ENCODE measurements around the gene PANX2. TPM values are rescaled to one million over a fixed set of nuclear protein-coding genes. Genes with fewer than 3 reads are reported as not detected.
A peak's percentile ranks its signal among the peaks of the same experiment; 100 is the strongest.

PANX2 gene
- total and polyA plus RNA-seq, 2 of the 13 experiments (the other 11 are each of a cell fraction or from before 2014, with no cell fraction given), result 0.15 to 1.1 TPM

DNA sequence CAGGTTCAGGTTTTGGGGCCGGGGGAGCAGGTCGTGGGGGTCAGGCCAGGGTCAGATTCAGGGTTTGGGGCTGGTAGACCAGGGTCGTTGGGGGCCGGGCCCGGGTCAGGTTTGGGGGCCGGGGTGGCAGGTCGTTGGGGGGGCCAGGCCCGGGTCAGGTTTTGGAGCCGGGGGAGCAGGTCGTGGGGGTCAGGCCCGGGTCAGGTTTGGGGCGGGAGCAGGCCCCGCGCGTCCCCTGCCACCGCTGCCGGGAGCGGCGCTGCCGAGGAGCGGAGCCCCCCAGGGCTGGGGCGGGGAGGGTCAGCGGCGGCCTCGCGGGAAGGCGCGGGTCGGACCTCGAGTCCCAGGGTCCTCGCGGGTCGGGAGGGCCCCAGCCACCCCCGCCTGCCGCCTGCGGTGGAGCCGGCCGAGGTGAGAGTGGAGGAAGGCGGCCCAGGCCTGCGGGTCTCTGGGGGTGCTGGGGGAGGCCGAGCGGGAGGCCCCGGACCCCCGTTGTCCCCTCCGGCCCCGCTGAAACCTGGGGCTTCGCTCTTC is 15.7 kb downstream of the PANX2 start (continued):
- TF ChIP-seq, protein P1, sequence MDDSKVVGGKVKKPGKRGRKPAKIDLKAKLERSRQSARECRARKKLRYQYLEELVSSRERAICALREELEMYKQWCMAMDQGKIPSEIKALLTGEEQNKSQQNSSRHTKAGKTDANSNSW (CRISPR knock-in tag; IDR thresholded peaks at IDR 0.05; ENCODE audit: borderline replicate concordance), result no peak
- TF ChIP-seq, protein P2, sequence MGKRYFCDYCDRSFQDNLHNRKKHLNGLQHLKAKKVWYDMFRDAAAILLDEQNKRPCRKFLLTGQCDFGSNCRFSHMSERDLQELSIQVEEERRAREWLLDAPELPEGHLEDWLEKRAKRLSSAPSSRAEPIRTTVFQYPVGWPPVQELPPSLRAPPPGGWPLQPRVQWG (CRISPR knock-in tag; IDR thresholded peaks at IDR 0.05; ENCODE audit: borderline replicate concordance, low read depth), result no peak
- no peak for TF ChIP-seq PITX1 (CRISPR knock-in tag; IDR thresholded peaks at IDR 0.05)
- TF ChIP-seq ZNF33A (CRISPR knock-in tag; IDR thresholded peaks at IDR 0.05; ENCODE audit: borderline replicate concordance), result no peak
- no peak for TF ChIP-seq NFE2L1 (CRISPR knock-in tag; IDR thresholded peaks at IDR 0.05; ENCODE audit: borderline replicate concordance)
- TF ChIP-seq ZNF282 (IDR thresholded peaks at IDR 0.05; ENCODE audit: partially characterized antibody), result no peak
- no peak for TF ChIP-seq ZFP82 (CRISPR knock-in tag; IDR thresholded peaks at IDR 0.05; ENCODE audit: borderline replicate concordance)
- no peak for TF ChIP-seq ZSCAN9 (CRISPR knock-in tag; IDR thresholded peaks at IDR 0.05; ENCODE audit: borderline replicate concordance)
- TF ChIP-seq ZNF850 (CRISPR knock-in tag; conservative IDR thresholded peaks at IDR 0.05), result no peak
- TF ChIP-seq ZMYM3 (CRISPR knock-in tag; IDR thresholded peaks at IDR 0.05), result no peak
- no peak for TF ChIP-seq RAD21 (CRISPR knock-in tag; IDR thresholded peaks at IDR 0.05)
- TF ChIP-seq ZNF883 (CRISPR knock-in tag; IDR thresholded peaks at IDR 0.05; ENCODE audit: not compliant biosample characterization), result no peak
- no peak for TF ChIP-seq XRCC5 (optimal IDR thresholded peaks at IDR 0.05; ENCODE audit: low read length)
- TF ChIP-seq ZNF768 (CRISPR knock-in tag; IDR thresholded peaks at IDR 0.05), result no peak
- TF ChIP-seq ZNF556 (CRISPR knock-in tag; IDR thresholded peaks at IDR 0.05; ENCODE audit: borderline replicate concordance), result 0 out of 2 replicates have a peak, but pooled peaks have one; percentile 20
- TF ChIP-seq, protein P3, sequence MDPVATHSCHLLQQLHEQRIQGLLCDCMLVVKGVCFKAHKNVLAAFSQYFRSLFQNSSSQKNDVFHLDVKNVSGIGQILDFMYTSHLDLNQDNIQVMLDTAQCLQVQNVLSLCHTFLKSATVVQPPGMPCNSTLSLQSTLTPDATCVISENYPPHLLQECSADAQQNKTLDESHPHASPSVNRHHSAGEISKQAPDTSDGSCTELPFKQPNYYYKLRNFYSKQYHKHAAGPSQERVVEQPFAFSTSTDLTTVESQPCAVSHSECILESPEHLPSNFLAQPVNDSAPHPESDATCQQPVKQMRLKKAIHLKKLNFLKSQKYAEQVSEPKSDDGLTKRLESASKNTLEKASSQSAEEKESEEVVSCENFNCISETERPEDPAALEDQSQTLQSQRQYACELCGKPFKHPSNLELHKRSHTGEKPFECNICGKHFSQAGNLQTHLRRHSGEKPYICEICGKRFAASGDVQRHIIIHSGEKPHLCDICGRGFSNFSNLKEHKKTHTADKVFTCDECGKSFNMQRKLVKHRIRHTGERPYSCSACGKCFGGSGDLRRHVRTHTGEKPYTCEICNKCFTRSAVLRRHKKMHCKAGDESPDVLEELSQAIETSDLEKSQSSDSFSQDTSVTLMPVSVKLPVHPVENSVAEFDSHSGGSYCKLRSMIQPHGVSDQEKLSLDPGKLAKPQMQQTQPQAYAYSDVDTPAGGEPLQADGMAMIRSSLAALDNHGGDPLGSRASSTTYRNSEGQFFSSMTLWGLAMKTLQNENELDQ (CRISPR knock-in tag; IDR thresholded peaks at IDR 0.05; ENCODE audit: borderline replicate concordance), result no peak
- TF ChIP-seq FOXM1 (CRISPR knock-in tag; IDR thresholded peaks at IDR 0.05), result no peak
- TF ChIP-seq IKZF4 (CRISPR knock-in tag; IDR thresholded peaks at IDR 0.05; ENCODE audit: borderline replicate concordance, low read depth, not compliant biosample characterization), result no peak
- no peak for TF ChIP-seq NR2F2 (IDR thresholded peaks at IDR 0.05; ENCODE audit: borderline replicate concordance, low read depth)
- TF ChIP-seq ZNF24 (IDR thresholded peaks at IDR 0.05), result no peak
- TF ChIP-seq, protein P4, sequence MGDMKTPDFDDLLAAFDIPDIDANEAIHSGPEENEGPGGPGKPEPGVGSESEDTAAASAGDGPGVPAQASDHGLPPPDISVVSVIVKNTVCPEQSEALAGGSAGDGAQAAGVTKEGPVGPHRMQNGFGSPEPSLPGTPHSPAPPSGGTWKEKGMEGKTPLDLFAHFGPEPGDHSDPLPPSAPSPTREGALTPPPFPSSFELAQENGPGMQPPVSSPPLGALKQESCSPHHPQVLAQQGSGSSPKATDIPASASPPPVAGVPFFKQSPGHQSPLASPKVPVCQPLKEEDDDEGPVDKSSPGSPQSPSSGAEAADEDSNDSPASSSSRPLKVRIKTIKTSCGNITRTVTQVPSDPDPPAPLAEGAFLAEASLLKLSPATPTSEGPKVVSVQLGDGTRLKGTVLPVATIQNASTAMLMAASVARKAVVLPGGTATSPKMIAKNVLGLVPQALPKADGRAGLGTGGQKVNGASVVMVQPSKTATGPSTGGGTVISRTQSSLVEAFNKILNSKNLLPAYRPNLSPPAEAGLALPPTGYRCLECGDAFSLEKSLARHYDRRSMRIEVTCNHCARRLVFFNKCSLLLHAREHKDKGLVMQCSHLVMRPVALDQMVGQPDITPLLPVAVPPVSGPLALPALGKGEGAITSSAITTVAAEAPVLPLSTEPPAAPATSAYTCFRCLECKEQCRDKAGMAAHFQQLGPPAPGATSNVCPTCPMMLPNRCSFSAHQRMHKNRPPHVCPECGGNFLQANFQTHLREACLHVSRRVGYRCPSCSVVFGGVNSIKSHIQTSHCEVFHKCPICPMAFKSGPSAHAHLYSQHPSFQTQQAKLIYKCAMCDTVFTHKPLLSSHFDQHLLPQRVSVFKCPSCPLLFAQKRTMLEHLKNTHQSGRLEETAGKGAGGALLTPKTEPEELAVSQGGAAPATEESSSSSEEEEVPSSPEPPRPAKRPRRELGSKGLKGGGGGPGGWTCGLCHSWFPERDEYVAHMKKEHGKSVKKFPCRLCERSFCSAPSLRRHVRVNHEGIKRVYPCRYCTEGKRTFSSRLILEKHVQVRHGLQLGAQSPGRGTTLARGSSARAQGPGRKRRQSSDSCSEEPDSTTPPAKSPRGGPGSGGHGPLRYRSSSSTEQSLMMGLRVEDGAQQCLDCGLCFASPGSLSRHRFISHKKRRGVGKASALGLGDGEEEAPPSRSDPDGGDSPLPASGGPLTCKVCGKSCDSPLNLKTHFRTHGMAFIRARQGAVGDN (CRISPR knock-in tag; IDR thresholded peaks at IDR 0.05), result peak; percentile 44; the same call in 1 of the 2 replicates

Measured in HepG2 (cell line).